ENCODE data around the gene IGFN1. TPM values are rescaled to one million over a fixed set of nuclear protein-coding genes. Genes with fewer than 3 reads are reported as not detected.
A peak's percentile ranks its signal among the peaks of the same experiment; 100 is the strongest.

Gene IGFN1
- total RNA-seq, 2 donors from 2014 or later, result 2.0 to 6.7 TPM

- no peaks in the 10 kb centered on the region for H3K36me3 ChIP-seq
- no peak for DNase-seq (ENCODE audit: low spot score)
- no peak overlapping the region for H3K27ac ChIP-seq
- intact Hi-C loops (cut with DNase I), result no loop called here
- H3K27me3 ChIP-seq (replicated peaks; ENCODE audit: insufficient read depth), result no peaks in the 10 kb centered on the region
- no peaks in the 10 kb centered on the region for H3K4me1 ChIP-seq (replicated peaks)
- TF ChIP-seq POLR2AphosphoS5 (IDR thresholded peaks at IDR 0.05) (no peak), CTCF (IDR thresholded peaks at IDR 0.05) (no peak), POLR2A (IDR thresholded peaks at IDR 0.05) (no peak)
- H3K4me3 ChIP-seq, result no peak overlapping the region
- no peaks in the 10 kb centered on the region for H3K9me3 ChIP-seq
- WGBS, result 8% methylated on average over 11 of the region's 11 CpGs
Observed at GRCh38 chr1:201260236-201260590, 69.6 kb downstream of the IGFN1 start.

- no peak for DNase-seq (ENCODE audit: low spot score)
- WGBS, result 84% methylated on average over 8 of the region's 8 CpGs
- H3K27ac ChIP-seq, result no peak overlapping the region
- H3K9me3 ChIP-seq, result no peaks in the 10 kb centered on the region
- TF ChIP-seq POLR2AphosphoS5 (IDR thresholded peaks at IDR 0.05) (no peak), POLR2A (IDR thresholded peaks at IDR 0.05) (no peak), CTCF (IDR thresholded peaks at IDR 0.05) (no peak)
- intact Hi-C loops (cut with DNase I), result no loop called here
- no peaks in the 10 kb centered on the region for H3K36me3 ChIP-seq
- H3K4me1 ChIP-seq (replicated peaks), result no peaks in the 10 kb centered on the region
- H3K27me3 ChIP-seq (replicated peaks; ENCODE audit: insufficient read depth), result no peaks in the 10 kb centered on the region
- no peak overlapping the region for H3K4me3 ChIP-seq
Observed at GRCh38 chr1:201260648-201261311, 70.2 kb downstream of the IGFN1 start.

GRCh38 chr1:201261771-201262547 is 71.3 kb downstream of the IGFN1 start:
- Histone ChIP-seq H3K9me3 (no peaks in the 10 kb centered on the region), H3K36me3 (no peaks in the 10 kb centered on the region), H3K27me3 (replicated peaks; ENCODE audit: insufficient read depth) (no peaks in the 10 kb centered on the region), H3K4me3 (no peak overlapping the region), H3K27ac (no peak overlapping the region), H3K4me1 (replicated peaks) (no peaks in the 10 kb centered on the region)
- WGBS, result 96% methylated on average over 8 of the region's 8 CpGs
- TF ChIP-seq POLR2AphosphoS5 (IDR thresholded peaks at IDR 0.05) (no peak), CTCF (IDR thresholded peaks at IDR 0.05) (no peak), POLR2A (IDR thresholded peaks at IDR 0.05) (no peak)
- intact Hi-C loops (cut with DNase I), result no loop called here
- DNase-seq (ENCODE audit: low spot score), result no peak

GRCh38 chr1:201262963-201263608 is 72.5 kb downstream of the IGFN1 start:
- H3K4me3 ChIP-seq, result no peak overlapping the region
- WGBS, result 90% methylated on average over 7 of the region's 7 CpGs
- H3K4me1 ChIP-seq (replicated peaks), result no peaks in the 10 kb centered on the region
- TF ChIP-seq POLR2AphosphoS5 (IDR thresholded peaks at IDR 0.05) (no peak), POLR2A (IDR thresholded peaks at IDR 0.05) (no peak), CTCF (IDR thresholded peaks at IDR 0.05) (no peak)
- H3K27ac ChIP-seq, result no peak overlapping the region
- no peaks in the 10 kb centered on the region for H3K27me3 ChIP-seq (replicated peaks; ENCODE audit: insufficient read depth)
- peak; percentile 0 for DNase-seq (ENCODE audit: low spot score)
- no peaks in the 10 kb centered on the region for H3K36me3 ChIP-seq
- no peaks in the 10 kb centered on the region for H3K9me3 ChIP-seq
- intact Hi-C loops (cut with DNase I), result no loop called here
